Small intestine (tissue), 7 donors: ENCODE results near the gene FAM136A. TPM values are rescaled to one million over a fixed set of nuclear protein-coding genes. Genes with fewer than 3 reads are reported as not detected.
A peak's percentile ranks its signal among the peaks of the same experiment; 100 is the strongest.

Experiments used
- DNase-seq, 2 donors: peaks; one replicate each; pipeline versions ENCODE4 v3.0.0 to v3.0.0-alpha.2; 2013
- FAIRE-seq: peaks from 2 replicates; lab custom pipeline; 2012; peaks lifted over from hg19 to GRCh38; lab: Jason Lieb, UNC
- H3K27ac ChIP-seq, 3 donors: one replicate each; pipeline ENCODE4 v1.5.1; 2013; ENCODE audit warnings: low read length in 2 of 3, mild to moderate bottlenecking in 2 of 3, control low read depth in 1 of 3, inconsistent platforms in 1 of 3, low read depth in 1 of 3, moderate library complexity in 1 of 3
- H3K27me3 ChIP-seq, 3 donors: one replicate each; pipeline ENCODE4 v1.6.1; 2013; ENCODE audit warnings: low read length in 3 of 3, inconsistent platforms in 1 of 3; ENCODE audit not compliant: control insufficient read depth in 3 of 3, insufficient read depth in 3 of 3
- H3K36me3 ChIP-seq, 3 donors: one replicate each; pipeline ENCODE4 v1.6.1; 2013; ENCODE audit warnings: low read length in 3 of 3, inconsistent platforms in 1 of 3, low read depth in 1 of 3, mild to moderate bottlenecking in 1 of 3, moderate library complexity in 1 of 3; ENCODE audit not compliant: control insufficient read depth in 3 of 3, insufficient read depth in 2 of 3
- H3K4me1 ChIP-seq, 3 donors: one replicate each; pipeline ENCODE4 v1.6.1; 2013; ENCODE audit warnings: low read length in 2 of 3, inconsistent platforms in 1 of 3, low read depth in 1 of 3, mild to moderate bottlenecking in 1 of 3, moderate library complexity in 1 of 3; ENCODE audit not compliant: control insufficient read depth in 3 of 3, insufficient read depth in 2 of 3
- H3K4me3 ChIP-seq, 3 donors: one replicate each; pipeline ENCODE4 v1.5.1; 2013; ENCODE audit warnings: low read length in 3 of 3, control low read depth in 1 of 3, inconsistent platforms in 1 of 3, low read depth in 1 of 3, mild to moderate bottlenecking in 1 of 3, moderate library complexity in 1 of 3
- H3K9me3 ChIP-seq, 2 donors: one replicate each; pipeline ENCODE4 v1.6.1; 2013; ENCODE audit warnings: low read depth in 1 of 2, low read length in 1 of 2; ENCODE audit not compliant: control insufficient read depth in 2 of 2, insufficient read depth in 1 of 2
- WGBS, 3 donors: extraction: QIAGEN DNeasy Blood & Tissue Kit; methylation state at CpG; one replicate each; pipeline ENCODE4 v1.1.7; 2013; 5-methylcytosine and 5-hydroxymethylcytosine counted together
- polyA plus RNA-seq, 4 donors: library from polyadenylated mRNA; stranded (reverse) in 3 of 4; unstranded in 1 of 4; fragments of 200-250 nt in 3 of 4; fragments of 120-200 nt in 1 of 4; gene quantifications; one replicate each; pipeline versions ENCODE4 v1.2.1 to v1.2.3, GENCODE V29; 2013
- donor health status: healthy with polysubstance abuse.
- donor health status: control.
- donor health status: control.
- donor health status: Bipolar disorder and iron deficiency.
- donor health status: healthy.

Gene FAM136A
- polyA plus RNA-seq, 4 donors: 58.0 to 70.9 (median 59.7) TPM

- WGBS, 3 donors: 83 to 90% (median 87%) methylated on average over 8 of the region's 8 CpGs
- Histone ChIP-seq H3K4me1 (peaks cover 0 to 10% (median 0%) of the 10 kb centered on the region in 3 donors), H3K36me3 (peaks cover 0 to 8% (median 0%) of the 10 kb centered on the region in 3 donors), H3K27me3 (no peaks in the 10 kb centered on the region), H3K27ac (no peak overlapping the region), H3K4me3 (no peak overlapping the region), H3K9me3 (peaks cover 0 to 3% of the 10 kb centered on the region in 2 donors)
- FAIRE-seq (no peak), DNase-seq (no peak)
Observed at GRCh38 chr2:70255637-70256314, 46.1 kb downstream of the FAM136A start.

GRCh38 chr2:70250434-70250833 is 51.4 kb downstream of the FAM136A start:
- no peak for FAIRE-seq

GRCh38 chr2:70248181-70248847 is 53.6 kb downstream of the FAM136A start, which contains the start of gene TIA1:
Gene TIA1 (minus strand): TSS chr2:70248628. CDS start chr2:70248430, 198 bp downstream.
- DNase-seq (peak; percentile 99 to 100), FAIRE-seq (no peak)
- H3K4me1 ChIP-seq: peaks cover 0 to 11% (median 7%) of the 10 kb centered on the region in 3 donors
- H3K4me3 ChIP-seq: peak within 1 kb of the TSS; percentile 54 to 97 (median 91)
- H3K27ac ChIP-seq: peak within 1 kb of the TSS; percentile 96 to 99 (median 99)
- H3K27me3 ChIP-seq: no peaks in the 10 kb centered on the region
- WGBS, 3 donors: 0% methylated on average over 46 to 47 of the region's 47 CpGs
- H3K36me3 ChIP-seq: peaks cover 0 to 6% (median 0%) of the 10 kb centered on the region in 3 donors
- no peaks in the 10 kb centered on the region for H3K9me3 ChIP-seq

More at GRCh38 chr2:70250434-70250833, 51.4 kb downstream of the FAM136A start:
- Histone ChIP-seq H3K9me3 (no peaks in the 10 kb centered on the region), H3K27me3 (no peaks in the 10 kb centered on the region), H3K4me1 (peaks cover 0 to 5% (median 0%) of the 10 kb centered on the region in 3 donors), H3K27ac (no peak overlapping the region), H3K4me3 (no peak overlapping the region), H3K36me3 (peaks cover 0 to 6% (median 0%) of the 10 kb centered on the region in 3 donors)
- 83 to 86% (median 84%) methylated on average over 16 of the region's 16 CpGs for WGBS, 3 donors
- no peak for DNase-seq

GRCh38 chr2:70247364-70248180 is 54.3 kb downstream of the FAM136A start:
- H3K4me3 ChIP-seq: peak overlapping the region; percentile 54 to 97 (median 91)
- H3K4me1 ChIP-seq: peaks cover 0 to 11% (median 7%) of the 10 kb centered on the region in 3 donors
- peaks cover 0 to 7% (median 0%) of the 10 kb centered on the region in 3 donors for H3K36me3 ChIP-seq
- H3K27ac ChIP-seq: peak overlapping the region; percentile 96 to 99 (median 99)
- no peaks in the 10 kb centered on the region for H3K9me3 ChIP-seq
- no peaks in the 10 kb centered on the region for H3K27me3 ChIP-seq
- FAIRE-seq (no peak), DNase-seq (peak in 1 of 2 donors; percentile 66)
- 0% methylated on average over 20 of the region's 20 CpGs for WGBS, 3 donors

Other genes starting within 250 kb of the FAM136A start
- 100 to 1,000 TPM; 247 to 311 (median 295) TPM for gene PCBP1, start 214.6 kb downstream of the FAM136A start, polyA plus RNA-seq
- gene C2orf42, start 111.0 kb downstream of the FAM136A start, polyA plus RNA-seq: 10 to 100 TPM in 1 of 4 donors, 1 to 10 TPM in 3; 4.3 to 11.9 (median 7.0) TPM
- gene TIA1, start 53.4 kb downstream of the FAM136A start, polyA plus RNA-seq: 100 to 1,000 TPM in 1 of 4 donors, 10 to 100 TPM in 3; 30.3 to 156 (median 39.4) TPM
- gene PCYOX1, start 43.9 kb downstream of the FAM136A start, polyA plus RNA-seq: 10 to 100 TPM in 2 of 4 donors, 1 to 10 TPM in 2; 3.2 to 84.0 (median 11.3) TPM
- gene SNRPG, start 8.3 kb downstream of the FAM136A start, polyA plus RNA-seq: 100 to 1,000 TPM in 3 of 4 donors, 10 to 100 TPM in 1; 65.8 to 204 (median 185) TPM